Activated naive CD8-positive, alpha-beta T cell treated with anti-CD3 and anti-CD28 coated beads, Interleukin-2, amount 10 ng/mL, durations not matched to agents 7 days and 5 days (primary cell): ENCODE measurements around the gene DNAH1. TPM values are rescaled to one million over a fixed set of nuclear protein-coding genes. Genes with fewer than 3 reads are reported as not detected.
"Not testable (repeated sequence)": the region's sequence is repeated elsewhere in the genome, so short reads cannot be mapped to it uniquely, and the experiment has no call there.

Experiments used
- ATAC-seq: fragments of 150-1000 bp; cut with Tn5 transposase; one replicate; pipeline ENCODE4 v1.10.0; 2021; ENCODE audit warnings: low read depth, moderate library complexity
- POLR2A ChIA-PET: fragments of 350-600 bp; sonication (Branson Sonifier 250); formaldehyde crosslinking; loops from one replicate; lab custom pipeline; 2021; ENCODE audit warnings: antibody characterized with exemption; lab: Charles Lee
- DNase-seq: peaks from one replicate; pipeline ENCODE4 v3.0.0; 2021
- H3K27ac Mint-ChIP-seq: one replicate; pipeline ENCODE4 v1.8.0; 2022; ENCODE audit warnings: mild to moderate bottlenecking, mixed read lengths
- H3K27me3 Mint-ChIP-seq: one replicate; pipeline ENCODE4 v1.8.0; 2022; ENCODE audit warnings: mild to moderate bottlenecking, moderate library complexity, mixed read lengths
- H3K36me3 Mint-ChIP-seq: one replicate; pipeline ENCODE4 v1.8.0; 2021; ENCODE audit warnings: mild to moderate bottlenecking, mixed read lengths
- H3K4me1 Mint-ChIP-seq: one replicate; pipeline ENCODE4 v1.8.0; 2021; ENCODE audit warnings: mixed read lengths
- H3K4me3 Mint-ChIP-seq: one replicate; pipeline ENCODE4 v1.8.0; 2022; ENCODE audit warnings: mild to moderate bottlenecking, moderate library complexity, mixed read lengths
- H3K9me3 Mint-ChIP-seq: one replicate; pipeline ENCODE4 v1.8.0; 2021; ENCODE audit warnings: mixed read lengths
- total RNA-seq, 2 experiments: library from RNA; stranded (reverse); gene quantifications; one replicate each; pipeline ENCODE4 v1.2.3, GENCODE V29; 2021

DNAH1 gene
- total RNA-seq: 10 to 100 TPM; 28.5 to 30.0 TPM

GRCh38 chr3:52315977-52316764 lies at the start of gene DNAH1:
DNAH1 (plus strand) TSS chr3:52316319; CDS start chr3:52322443, 6,124 bp downstream.
- DNase-seq: no peak
- POLR2A ChIA-PET: no interaction called here
- no peak within 1 kb of the TSS for H3K4me3 Mint-ChIP-seq

GRCh38 chr3:52268036-52268435 lies 48.1 kb upstream of the DNAH1 start:
- Mint-ChIP-seq H3K4me3 (peak overlapping the region; percentile 26), H3K36me3 (peaks cover 49% of the 10 kb centered on the region), H3K4me1 (peaks cover 55% of the 10 kb centered on the region), H3K27ac (peak overlapping the region; percentile 39), H3K27me3 (no peaks in the 10 kb centered on the region), H3K9me3 (no peaks in the 10 kb centered on the region)
- ATAC-seq (no peak), DNase-seq (peak; percentile 30)
- POLR2A ChIA-PET: interaction anchor here (4.0 to 25.1 kb wide), 2 partner anchors 10 to 22 kb away, joined by 24 to 1053 read pairs; partner anchors contain the start of genes PPM1M, TWF2 and WDR82

More at GRCh38 chr3:52315977-52316764, at the start of gene DNAH1:
- ATAC-seq: no peak
- Mint-ChIP-seq H3K27me3 (no peaks in the 10 kb centered on the region), H3K36me3 (no peaks in the 10 kb centered on the region), H3K9me3 (no peaks in the 10 kb centered on the region), H3K4me1 (peaks cover 10% of the 10 kb centered on the region), H3K27ac (no peak within 1 kb of the TSS)

- Mint-ChIP-seq H3K4me3 (peak overlapping the region; percentile 79), H3K27ac (peak overlapping the region; percentile 86), H3K27me3 (no peaks in the 10 kb centered on the region), H3K9me3 (no peaks in the 10 kb centered on the region), H3K36me3 (peaks cover 51% of the 10 kb centered on the region), H3K4me1 (peaks cover 58% of the 10 kb centered on the region)
- DNase-seq (no peak), ATAC-seq (no peak)
- POLR2A ChIA-PET: interaction anchor here (4.0 to 25.1 kb wide), 2 partner anchors 8 to 24 kb away, joined by 24 to 1053 read pairs; partner anchors contain the start of genes PPM1M, TWF2 and WDR82
These were observed 46.3 kb upstream of the DNAH1 start for GRCh38 chr3:52269776-52270175.

- POLR2A ChIA-PET: interaction anchor here (2.6 to 25.1 kb wide), 3 partner anchors 8 to 25 kb away, joined by 11 to 1053 read pairs (median 24); partner anchors contain the start of genes PPM1M, TWF2 and WDR82
- Mint-ChIP-seq H3K4me3 (peak overlapping the region; percentile 79), H3K27ac (peak overlapping the region; percentile 86), H3K9me3 (no peaks in the 10 kb centered on the region), H3K27me3 (no peaks in the 10 kb centered on the region), H3K36me3 (peaks cover 53% of the 10 kb centered on the region), H3K4me1 (peaks cover 60% of the 10 kb centered on the region)
- DNase-seq (peak; percentile 29), ATAC-seq (no peak)
These were observed 45.8 kb upstream of the DNAH1 start for GRCh38 chr3:52270252-52270754.

GRCh38 chr3:52272172-52272571 lies 43.9 kb upstream of the DNAH1 start:
- Mint-ChIP-seq H3K4me1 (peaks cover 60% of the 10 kb centered on the region), H3K27ac (peak overlapping the region; percentile 86), H3K4me3 (peak overlapping the region; percentile 79), H3K36me3 (peaks cover 53% of the 10 kb centered on the region)
- not testable (repeated sequence) for H3K9me3 Mint-ChIP-seq, H3K27me3 Mint-ChIP-seq, ATAC-seq
- DNase-seq: peak; percentile 26
- POLR2A ChIA-PET: interaction anchor here (0.7 to 25.1 kb wide), 5 partner anchors 10 to 1935 kb away, joined by 4 to 1053 read pairs (median 7); partner anchors contain the start of genes GLYCTK, PPM1M, TLR9 and TWF2

- Mint-ChIP-seq H3K4me1 (peaks cover 55% of the 10 kb centered on the region), H3K36me3 (peaks cover 52% of the 10 kb centered on the region), H3K9me3 (no peaks in the 10 kb centered on the region), H3K4me3 (peak overlapping the region; percentile 98), H3K27ac (peak overlapping the region; percentile 97), H3K27me3 (no peaks in the 10 kb centered on the region)
- ATAC-seq (peak; percentile 43), DNase-seq (peak; percentile 30)
- POLR2A ChIA-PET: interaction anchor here (0.8 to 25.1 kb wide), 4 partner anchors 9 to 47 kb away, joined by 4 to 1053 read pairs (median 9); partner anchors contain the start of genes GLYCTK, PPM1M, TLR9 and TWF2
These were observed 43.3 kb upstream of the DNAH1 start for GRCh38 chr3:52272831-52273230.

GRCh38 chr3:52274781-52275180 lies 41.3 kb upstream of the DNAH1 start:
- peak; percentile 28 for DNase-seq
- Mint-ChIP-seq H3K36me3 (peaks cover 52% of the 10 kb centered on the region), H3K27ac (peak overlapping the region; percentile 97), H3K4me1 (peaks cover 54% of the 10 kb centered on the region), H3K4me3 (peak overlapping the region; percentile 98)
- POLR2A ChIA-PET: interaction anchor here (25.1 kb wide), 1 partner anchor 29 kb away, joined by 1053 read pairs; the partner anchor contains the start of genes PPM1M and TWF2
- ATAC-seq, H3K27me3 Mint-ChIP-seq, H3K9me3 Mint-ChIP-seq: not testable (repeated sequence)

- POLR2A ChIA-PET: interaction anchor here (0.6 to 25.1 kb wide), 13 partner anchors 9 to 1676 kb away, joined by 3 to 1053 read pairs (median 7); partner anchors contain the start of genes CISH, DCAF1, GLYCTK and POC1A
- DNase-seq: peak; percentile 78
These were observed 38.8 kb upstream of the DNAH1 start for GRCh38 chr3:52277071-52277964.

GRCh38 chr3:52277972-52278509 lies 38.1 kb upstream of the DNAH1 start:
- POLR2A ChIA-PET: interaction anchor here (0.7 to 25.1 kb wide), 11 partner anchors 10 to 1668 kb away, joined by 3 to 1053 read pairs (median 10); partner anchors contain the start of genes DCAF1, GLYCTK, POC1A and PPM1M
- no peaks in the 10 kb centered on the region for H3K27me3 Mint-ChIP-seq
- peak overlapping the region; percentile 99 for H3K27ac Mint-ChIP-seq
- ATAC-seq: peak; percentile 59
- H3K9me3 Mint-ChIP-seq: no peaks in the 10 kb centered on the region
- peak overlapping the region; percentile 98 for H3K4me3 Mint-ChIP-seq
- peak; percentile 89 for DNase-seq
- peaks cover 51% of the 10 kb centered on the region for H3K4me1 Mint-ChIP-seq
- peaks cover 37% of the 10 kb centered on the region for H3K36me3 Mint-ChIP-seq

More at GRCh38 chr3:52277071-52277964, 38.8 kb upstream of the DNAH1 start:
- peak; percentile 14 for ATAC-seq
- H3K4me1 Mint-ChIP-seq: peaks cover 56% of the 10 kb centered on the region
- H3K9me3 Mint-ChIP-seq: no peaks in the 10 kb centered on the region
- peak overlapping the region; percentile 97 for H3K27ac Mint-ChIP-seq
- H3K27me3 Mint-ChIP-seq: no peaks in the 10 kb centered on the region
- H3K4me3 Mint-ChIP-seq: peak overlapping the region; percentile 98
- peaks cover 42% of the 10 kb centered on the region for H3K36me3 Mint-ChIP-seq

GRCh38 chr3:52278510-52279069 lies 37.5 kb upstream of the DNAH1 start, which contains the start of gene WDR82:
WDR82 (minus strand) TSS chr3:52278649; CDS start chr3:52278361, 288 bp downstream.
- ATAC-seq (peak; percentile 70), DNase-seq (peak; percentile 100)
- Mint-ChIP-seq H3K27ac (peak within 1 kb of the TSS; percentile 99), H3K4me1 (peaks cover 51% of the 10 kb centered on the region), H3K27me3 (no peaks in the 10 kb centered on the region), H3K9me3 (no peaks in the 10 kb centered on the region), H3K36me3 (peaks cover 32% of the 10 kb centered on the region), H3K4me3 (peak within 1 kb of the TSS; percentile 98)
- POLR2A ChIA-PET: interaction anchor here (1.0 to 25.1 kb wide), 11 partner anchors 10 to 1669 kb away, joined by 3 to 1053 read pairs (median 10); partner anchors contain the start of genes GLYCTK, POC1A, PPM1M and TLR9

GRCh38 chr3:52279596-52279995 lies 36.5 kb upstream of the DNAH1 start:
- H3K27me3 Mint-ChIP-seq: no peaks in the 10 kb centered on the region
- H3K36me3 Mint-ChIP-seq: peaks cover 25% of the 10 kb centered on the region
- DNase-seq (no peak), ATAC-seq (no peak)
- peak overlapping the region; percentile 99 for H3K27ac Mint-ChIP-seq
- POLR2A ChIA-PET: interaction anchor here (0.6 to 25.1 kb wide), 7 partner anchors 9 to 148 kb away, joined by 3 to 1053 read pairs (median 45); partner anchors contain the start of genes GLYCTK, PPM1M, TLR9 and TWF2
- H3K4me1 Mint-ChIP-seq: peaks cover 47% of the 10 kb centered on the region
- H3K9me3 Mint-ChIP-seq: no peaks in the 10 kb centered on the region
- peak overlapping the region; percentile 96 for H3K4me3 Mint-ChIP-seq
